Measurements from ENCODE around the gene CACNA1A.
"Not testable (repeated sequence)": the region's sequence is repeated elsewhere in the genome, so short reads cannot be mapped to it uniquely, and the experiment has no call there.

The CACNA1A gene

DNA sequence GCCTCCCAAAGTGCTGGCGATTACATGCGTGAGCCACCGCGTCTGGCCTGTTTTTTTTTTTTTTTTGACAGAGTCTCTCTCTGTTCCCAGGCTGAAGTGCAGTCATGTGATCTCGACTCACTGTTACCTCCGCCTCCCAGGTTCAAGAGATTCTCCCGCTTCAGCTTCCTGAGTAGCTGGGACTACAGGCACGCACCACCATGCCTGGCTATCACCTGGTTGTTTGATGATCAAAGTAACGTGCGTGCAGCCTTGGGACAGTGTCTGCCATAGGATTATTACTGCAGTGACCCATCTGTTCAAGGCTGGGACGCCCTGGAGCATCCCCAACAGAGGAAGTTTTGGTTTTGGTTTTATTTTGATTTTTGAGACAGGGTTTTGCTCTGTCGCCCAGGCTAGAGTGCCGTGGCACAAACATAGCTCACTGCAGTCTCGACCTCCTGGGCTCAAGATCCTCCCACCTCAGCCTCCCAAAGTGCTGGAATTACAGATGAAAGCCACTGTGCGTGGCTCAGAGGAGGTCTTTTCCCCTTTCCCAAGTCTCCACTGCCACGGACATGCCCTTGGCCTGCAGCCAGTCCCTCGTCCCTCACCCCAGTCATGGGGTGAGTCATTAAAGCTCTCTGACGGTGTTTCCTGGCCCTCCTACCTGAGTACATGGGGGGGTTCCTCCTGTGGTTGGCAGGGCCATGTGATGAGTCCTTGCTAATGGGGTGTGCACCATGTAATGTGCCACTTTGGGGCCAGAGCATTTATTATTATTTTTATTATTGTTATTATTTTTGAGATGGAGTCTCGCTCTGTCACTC is 290.5 kb downstream of the CACNA1A start:
- DNase-seq: no peak

GRCh38 chr19:13214036-13214730 is 292.1 kb downstream of the CACNA1A start:
- DNase-seq: no peak

GRCh38 chr19:13212759-13213330 is 293.4 kb downstream of the CACNA1A start:
- peak; percentile 37 for DNase-seq

DNA sequence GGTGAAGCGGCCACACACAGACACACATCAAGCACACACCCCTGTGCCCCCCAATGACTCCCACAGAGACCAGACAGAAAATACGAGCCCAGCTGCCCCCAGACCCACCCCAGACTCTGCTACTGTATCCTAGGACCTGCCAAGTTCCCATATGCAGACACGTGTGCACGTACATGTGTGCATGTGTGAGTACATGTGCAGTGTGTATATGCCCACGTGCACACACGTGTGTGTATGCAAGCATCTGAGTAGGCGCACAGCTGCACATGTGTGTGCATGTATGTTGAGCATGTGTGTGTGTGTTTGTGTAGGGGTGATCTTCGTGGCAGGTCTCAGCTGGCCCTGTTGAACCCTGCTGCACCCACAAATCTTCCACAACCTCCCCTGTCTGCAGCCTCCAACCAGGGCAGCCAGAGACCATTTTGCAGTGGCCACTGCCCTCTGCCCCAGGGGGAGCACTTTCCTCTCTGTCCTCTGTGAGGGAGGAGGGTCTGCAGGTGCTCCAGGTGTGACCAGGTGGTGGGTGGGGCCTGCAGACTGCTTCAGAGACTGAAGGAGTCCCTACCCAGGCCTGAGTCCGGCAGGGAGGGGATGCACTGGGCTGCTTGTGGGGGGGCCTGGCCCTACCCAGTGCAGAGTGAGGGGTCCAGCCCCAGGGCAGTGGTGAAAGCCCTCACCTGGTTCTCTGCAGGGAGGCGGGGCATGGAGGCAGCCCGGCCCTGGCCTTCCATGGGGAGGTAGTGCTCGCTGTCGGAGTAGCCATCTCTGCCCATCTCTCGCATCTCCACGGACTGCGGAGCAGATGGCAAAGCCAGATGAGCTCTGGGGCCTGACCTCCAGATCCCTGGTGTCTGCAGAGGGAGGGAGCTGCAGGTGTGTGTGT is 294.6 kb downstream of the CACNA1A start:
- no peak for DNase-seq

DNA sequence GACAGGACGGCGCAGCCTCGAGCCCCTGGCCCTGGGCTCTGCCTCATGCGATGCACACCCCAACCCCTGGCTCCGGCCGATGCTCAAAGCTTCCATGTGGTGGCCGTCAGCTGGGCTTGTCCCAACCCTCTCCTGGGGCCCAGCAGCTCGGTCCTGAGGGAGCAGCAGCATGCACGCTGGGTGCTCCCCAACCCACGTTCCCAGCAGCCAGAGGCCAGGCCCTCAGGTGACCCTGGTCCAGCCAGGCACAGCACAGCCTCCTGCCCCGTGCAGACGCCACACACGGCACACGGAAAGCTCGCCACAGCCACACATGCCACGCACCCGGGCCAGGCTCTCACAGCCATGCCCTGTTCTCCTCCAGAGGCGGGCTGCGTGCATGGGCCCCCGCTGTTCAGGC is 295.3 kb downstream of the CACNA1A start:
- no peak for DNase-seq

- no peak for DNase-seq
These were observed 295.9 kb downstream of the CACNA1A start for GRCh38 chr19:13210339-13210775.

- DNase-seq: no peak
These were observed 296.6 kb downstream of the CACNA1A start for GRCh38 chr19:13209484-13210338.

DNA sequence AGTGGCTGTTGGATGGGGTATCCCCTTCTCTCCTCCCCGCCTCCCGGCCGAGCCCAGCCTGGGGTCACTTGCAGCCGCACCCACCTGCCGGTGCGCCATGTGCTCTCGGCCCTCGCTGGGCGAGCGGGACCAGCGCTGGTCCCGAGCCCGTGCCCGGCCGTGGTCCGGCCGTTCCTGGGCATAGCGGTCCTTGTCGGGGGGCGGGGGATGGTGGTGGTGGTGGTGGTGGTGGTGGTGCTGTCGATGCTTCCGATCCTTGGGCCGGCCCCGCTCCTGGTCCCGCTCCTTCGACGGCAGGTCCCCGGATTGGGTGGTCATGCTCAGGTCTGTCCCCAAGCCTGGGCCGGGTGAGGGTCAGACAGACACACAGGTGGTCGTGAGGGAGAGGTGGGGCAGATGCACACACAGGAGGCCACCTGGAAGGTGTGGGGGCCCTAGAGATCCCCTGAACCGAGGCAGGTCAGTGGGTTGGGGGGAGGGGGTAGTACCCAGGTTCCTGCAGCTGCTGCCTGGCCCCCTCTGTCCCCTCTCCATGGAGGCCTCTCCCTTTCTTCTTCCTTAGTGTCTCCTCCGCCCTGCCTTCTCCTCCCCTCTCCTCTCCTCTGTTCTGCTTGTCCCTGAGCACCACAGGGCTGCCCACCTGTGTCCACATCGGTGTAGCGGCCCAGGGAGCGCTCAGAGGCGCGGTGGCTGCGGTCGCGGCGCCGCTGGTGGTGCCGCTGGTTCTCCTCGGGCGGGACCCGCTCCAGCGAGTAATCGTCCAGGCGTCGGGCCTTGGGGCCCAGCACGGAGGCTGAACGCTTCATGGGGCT is 297.4 kb downstream of the CACNA1A start:
- no peak for DNase-seq

GRCh38 chr19:13207846-13208671 is 298.2 kb downstream of the CACNA1A start:
- DNase-seq: no peak

GRCh38 chr19:13207237-13207845 is 298.9 kb downstream of the CACNA1A start:
- no peak for DNase-seq

DNA sequence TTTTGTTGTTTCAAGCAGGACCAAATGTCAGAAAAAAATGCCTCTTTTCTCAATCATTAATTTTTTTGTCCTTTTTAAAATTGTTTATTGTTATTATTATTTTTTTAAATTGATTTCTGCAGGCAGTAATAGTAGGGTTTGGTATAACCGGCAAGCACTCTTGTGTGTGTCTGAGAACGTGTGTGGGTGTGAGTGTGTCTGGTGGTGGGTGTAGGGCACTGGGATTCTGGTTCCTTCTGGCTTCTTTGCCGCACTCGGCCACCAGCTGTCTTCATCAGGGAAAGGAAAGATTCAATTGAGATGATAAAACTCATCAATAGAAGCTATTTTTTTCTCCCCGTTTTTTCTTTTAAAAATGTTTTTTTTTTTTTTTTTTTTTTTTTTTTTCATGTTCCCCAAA is 299.7 kb downstream of the CACNA1A start:
- DNase-seq: no peak

DNA sequence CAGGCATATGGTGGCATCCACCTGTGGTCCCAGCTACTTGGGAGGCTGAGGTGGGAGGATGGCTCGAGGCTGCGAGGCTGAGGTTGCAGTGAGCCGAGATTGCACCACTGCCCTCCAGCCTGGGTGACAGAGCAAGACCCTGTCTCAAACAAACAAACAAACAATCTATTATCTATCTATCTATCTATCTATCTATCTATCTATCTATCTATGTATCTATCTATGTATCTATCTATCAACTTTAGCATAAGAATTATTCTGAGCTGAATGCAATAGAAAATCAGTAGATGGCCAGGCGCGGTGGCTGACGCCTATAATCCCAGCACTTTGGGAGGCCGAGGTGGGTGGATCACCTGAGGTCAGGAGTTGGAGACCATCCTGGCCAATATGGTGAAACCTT is 304.2 kb downstream of the CACNA1A start:
- not testable (repeated sequence) for DNase-seq

- no peak for DNase-seq
These were observed 307.6 kb downstream of the CACNA1A start for GRCh38 chr19:13198634-13199033.

- peak; percentile 27 for DNase-seq
These were observed 310.6 kb downstream of the CACNA1A start for GRCh38 chr19:13195678-13196077.

DNA sequence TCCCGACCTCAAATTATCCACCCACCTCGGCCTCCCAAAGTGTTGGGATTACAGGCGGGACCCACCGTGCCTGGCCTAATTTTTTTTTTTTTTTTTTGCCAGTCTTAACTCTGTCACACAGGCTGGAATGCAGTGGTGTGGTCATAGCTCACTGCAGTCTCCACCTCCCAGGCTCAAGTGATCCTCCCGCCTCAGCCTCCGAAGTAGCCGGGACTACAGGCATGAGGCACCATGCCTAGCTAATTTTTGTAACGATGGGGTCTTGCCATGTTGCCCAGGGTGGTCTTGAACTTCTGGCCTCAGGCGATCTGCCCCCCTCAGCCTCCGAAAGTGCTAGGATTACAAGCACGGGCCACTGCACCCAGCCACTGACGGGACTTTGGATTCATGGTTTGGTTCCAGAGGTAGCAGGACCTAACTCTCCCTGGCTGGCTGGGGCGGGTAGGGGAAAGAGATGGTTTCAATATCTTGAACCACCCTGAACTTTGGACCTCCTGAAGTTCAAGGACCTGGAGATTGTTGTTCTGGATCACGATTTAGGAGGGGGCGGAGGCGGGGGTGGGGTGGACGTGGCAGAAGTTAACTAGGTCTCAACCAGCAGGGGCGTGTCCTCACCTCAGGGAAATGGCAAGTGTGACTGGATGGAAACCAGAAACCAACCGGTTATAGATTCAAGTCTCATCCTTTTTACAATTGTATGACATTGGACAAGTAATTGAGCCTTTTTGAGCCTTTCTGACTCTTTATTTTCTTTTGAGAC is 315.3 kb downstream of the CACNA1A start:
- no peak for DNase-seq

- DNase-seq: no peak
These were observed 316.7 kb downstream of the CACNA1A start for GRCh38 chr19:13189600-13189999.

GRCh38 chr19:13187419-13187818 is 318.9 kb downstream of the CACNA1A start:
- no peak for DNase-seq

GRCh38 chr19:13186688-13187087 is 319.6 kb downstream of the CACNA1A start:
- DNase-seq: not testable (repeated sequence)

Data from NCI-H510A (cell line).